ENCODE measurements around the gene VARS1.
"Not testable (repeated sequence)": the region's sequence is repeated elsewhere in the genome, so short reads cannot be mapped to it uniquely, and the experiment has no call there.

The VARS1 gene

GRCh38 chr6:31822036-31822821 lies 26.7 kb upstream of the VARS1 start:
- DNase-seq: peak in 46 of 51 donors; percentile 26 to 93 (median 72)

GRCh38 chr6:31821301-31822035 lies 25.9 kb upstream of the VARS1 start:
- DNase-seq: peak in 43 of 51 donors; percentile 14 to 89 (median 58)

- not testable (repeated sequence) for DNase-seq
Measured at GRCh38 chr6:31820399-31820798, 24.8 kb upstream of the VARS1 start.

GRCh38 chr6:31819871-31820299 lies 24.3 kb upstream of the VARS1 start:
- DNase-seq: no peak

- peak in 17 of 51 donors; percentile 16 to 71 (median 43) for DNase-seq
Measured at GRCh38 chr6:31817929-31818511, 22.5 kb upstream of the VARS1 start.

- DNase-seq: peak in 25 of 51 donors; percentile 19 to 81 (median 46)
Measured at GRCh38 chr6:31817133-31817928, 21.8 kb upstream of the VARS1 start.

GRCh38 chr6:31815025-31815838 lies 19.7 kb upstream of the VARS1 start, which contains the start of the genes HSPA1A and HSPA1L:
Gene HSPA1A, plus strand, starts transcription at chr6:31815543. Its CDS starts 214 bp downstream, at chr6:31815757.
Gene HSPA1L, minus strand, starts transcription at chr6:31815283. Its CDS starts 3,311 bp downstream, at chr6:31811972.
- DNase-seq: peak in 50 of 51 donors; percentile 84 to 100 (median 96)

- DNase-seq: peak in 49 of 51 donors; percentile 59 to 97 (median 89)
Measured at GRCh38 chr6:31814677-31815024, 19.1 kb upstream of the VARS1 start.

- DNase-seq: no peak
Measured at GRCh38 chr6:31813465-31813849, 17.9 kb upstream of the VARS1 start.

- no peak for DNase-seq
Measured at GRCh38 chr6:31811645-31812044, 16.1 kb upstream of the VARS1 start.

- DNase-seq: not testable (repeated sequence)
Measured at GRCh38 chr6:31808599-31808998, 13.0 kb upstream of the VARS1 start.

GRCh38 chr6:31806470-31807272 lies 11.1 kb upstream of the VARS1 start, which contains the start of gene LSM2:
Gene LSM2, minus strand, starts transcription at chr6:31806966. Its CDS starts 209 bp downstream, at chr6:31806757.
- peak in 50 of 51 donors; percentile 71 to 98 (median 95) for DNase-seq

GRCh38 chr6:31805939-31806469 lies 10.5 kb upstream of the VARS1 start:
- DNase-seq: peak in 1 of 51 donors; percentile 48

- DNase-seq: not testable (repeated sequence)
Measured at GRCh38 chr6:31801031-31801927, 5.7 kb upstream of the VARS1 start.

GRCh38 chr6:31799781-31800180 lies 4.2 kb upstream of the VARS1 start:
- DNase-seq: no peak

- DNase-seq: no peak
Measured at GRCh38 chr6:31797588-31797987, 2.0 kb upstream of the VARS1 start.

GRCh38 chr6:31796993-31797385 lies 1.4 kb upstream of the VARS1 start:
- no peak for DNase-seq
